Suprapubic skin (tissue), 4 donors: Measurements from ENCODE around the gene RNF182. TPM values are rescaled to one million over a fixed set of nuclear protein-coding genes. Genes with fewer than 3 reads are reported as not detected.

Experiments
- DNase-seq, 2 donors: peaks; one replicate each; pipeline ENCODE4 v3.0.0-alpha.2; 2019; ENCODE audit warnings: low spot score in 2 of 2
- H3K27ac ChIP-seq: fragments of 200-600 bp; sonication (generic); one replicate; pipeline ENCODE4 v1.5.1; 2019
- H3K27me3 ChIP-seq: fragments of 200-600 bp; sonication (generic); one replicate; pipeline ENCODE4 v1.5.1; 2019
- H3K36me3 ChIP-seq: fragments of 200-600 bp; sonication (generic); one replicate; pipeline ENCODE4 v1.5.1; 2019
- H3K4me1 ChIP-seq: fragments of 200-600 bp; sonication (generic); one replicate; pipeline ENCODE4 v1.5.1; 2019
- H3K4me3 ChIP-seq: fragments of 200-600 bp; sonication (generic); one replicate; pipeline ENCODE4 v1.5.1; 2019; ENCODE audit warnings: mild to moderate bottlenecking
- H3K9me3 ChIP-seq: fragments of 200-600 bp; sonication (generic); one replicate; pipeline ENCODE4 v1.5.1; 2019
- CTCF ChIP-seq, 2 donors: fragments of 200-600 bp in 1 of 2; fragments of 450-650 bp in 1 of 2; sonication (generic) in 1 of 2; IDR thresholded peaks; one replicate each; pipeline ENCODE4 v1.5.1; 2016 to 2019; ENCODE audit warnings: antibody characterized with exemption in 2 of 2, mild to moderate bottlenecking in 1 of 2, moderate library complexity in 1 of 2
- EP300 ChIP-seq: sonication (generic); formaldehyde crosslinking; IDR thresholded peaks from one replicate; pipeline ENCODE4 v1.6.1; 2017; ENCODE audit warnings: antibody characterized with exemption
- POLR2A ChIP-seq, 2 donors: fragments of 450-650 bp; IDR thresholded peaks; one replicate each; pipeline ENCODE4 v1.6.1; 2017; ENCODE audit warnings: antibody characterized with exemption in 2 of 2, mild to moderate bottlenecking in 2 of 2, moderate library complexity in 2 of 2
- POLR2AphosphoS5 ChIP-seq, 3 donors: sonication (generic); formaldehyde crosslinking; IDR thresholded peaks; one replicate each; pipeline ENCODE4 v1.6.1; 2017; ENCODE audit warnings: antibody characterized with exemption in 3 of 3
- WGBS: methylation state at CpG from one replicate; pipeline ENCODE4 v1.1.5; 2018; 5-methylcytosine and 5-hydroxymethylcytosine counted together
- total RNA-seq, 4 donors: library from RNA; depleted of rRNA; stranded (reverse); fragments of >200 nt; gene quantifications; one replicate each; pipeline ENCODE4 v1.1.0, GENCODE V29; 2016

RNF182 gene
- total RNA-seq, 4 donors from 2014 or later: 0.11 to 1.0 (median 0.83) TPM

- Histone ChIP-seq H3K27ac (no peak overlapping the region), H3K36me3 (no peaks in the 10 kb centered on the region), H3K4me3 (no peak overlapping the region), H3K9me3 (no peaks in the 10 kb centered on the region), H3K4me1 (peaks cover 3% of the 10 kb centered on the region), H3K27me3 (no peaks in the 10 kb centered on the region)
- DNase-seq: no peak
- 81% methylated on average over 9 of the region's 9 CpGs for WGBS
- TF ChIP-seq CTCF (IDR thresholded peaks at IDR 0.05) (no peak), EP300 (no peak)
Measured at GRCh38 chr6:14004258-14004657, 79.5 kb downstream of the RNF182 start.

- no peak for DNase-seq
- H3K36me3 ChIP-seq: no peaks in the 10 kb centered on the region
- no peak for TF ChIP-seq EP300
- TF ChIP-seq CTCF (IDR thresholded peaks at IDR 0.05): no peak
- no peak for TF ChIP-seq POLR2AphosphoS5 (IDR thresholded peaks at IDR 0.05)
- TF ChIP-seq POLR2A (IDR thresholded peaks at IDR 0.05): no peak
Measured at GRCh38 chr6:14008809-14009208, 84.1 kb downstream of the RNF182 start.

GRCh38 chr6:14009431-14009830 lies 84.7 kb downstream of the RNF182 start:
- TF ChIP-seq CTCF (IDR thresholded peaks at IDR 0.05): no peak
- no peak for TF ChIP-seq POLR2A (IDR thresholded peaks at IDR 0.05)
- TF ChIP-seq EP300: no peak
- no peak for TF ChIP-seq POLR2AphosphoS5 (IDR thresholded peaks at IDR 0.05)
- H3K4me1 ChIP-seq: no peaks in the 10 kb centered on the region
- no peaks in the 10 kb centered on the region for H3K27me3 ChIP-seq
- H3K9me3 ChIP-seq: no peaks in the 10 kb centered on the region
- no peak overlapping the region for H3K27ac ChIP-seq
- H3K4me3 ChIP-seq: no peak overlapping the region
- DNase-seq: no peak
- no peaks in the 10 kb centered on the region for H3K36me3 ChIP-seq
- WGBS: 83% methylated on average over 3 of the region's 3 CpGs

More at GRCh38 chr6:14008809-14009208, 84.1 kb downstream of the RNF182 start:
- Histone ChIP-seq H3K27ac (no peak overlapping the region), H3K4me3 (no peak overlapping the region), H3K9me3 (no peaks in the 10 kb centered on the region), H3K4me1 (no peaks in the 10 kb centered on the region), H3K27me3 (no peaks in the 10 kb centered on the region)
- 82% methylated on average over 5 of the region's 5 CpGs for WGBS

GRCh38 chr6:14010275-14010674 lies 85.5 kb downstream of the RNF182 start:
- no peak for TF ChIP-seq POLR2AphosphoS5 (IDR thresholded peaks at IDR 0.05)
- no peak for TF ChIP-seq CTCF (IDR thresholded peaks at IDR 0.05)
- TF ChIP-seq POLR2A (IDR thresholded peaks at IDR 0.05): no peak
- TF ChIP-seq EP300: no peak
- WGBS: 57% methylated on average over 3 of the region's 3 CpGs

GRCh38 chr6:14012313-14013030 lies 87.7 kb downstream of the RNF182 start:
- Histone ChIP-seq H3K4me3 (no peak overlapping the region), H3K27me3 (no peaks in the 10 kb centered on the region), H3K27ac (no peak overlapping the region), H3K4me1 (no peaks in the 10 kb centered on the region), H3K9me3 (no peaks in the 10 kb centered on the region), H3K36me3 (no peaks in the 10 kb centered on the region)
- TF ChIP-seq EP300: no peak
- TF ChIP-seq POLR2A (IDR thresholded peaks at IDR 0.05): no peak
- no peak for TF ChIP-seq POLR2AphosphoS5 (IDR thresholded peaks at IDR 0.05)
- no peak for TF ChIP-seq CTCF (IDR thresholded peaks at IDR 0.05)
- WGBS: 89% methylated on average over 4 of the region's 5 CpGs
- no peak for DNase-seq

More at GRCh38 chr6:14010275-14010674, 85.5 kb downstream of the RNF182 start:
- no peak for DNase-seq
- Histone ChIP-seq H3K27ac (no peak overlapping the region), H3K4me1 (no peaks in the 10 kb centered on the region), H3K9me3 (no peaks in the 10 kb centered on the region), H3K4me3 (no peak overlapping the region), H3K36me3 (no peaks in the 10 kb centered on the region), H3K27me3 (no peaks in the 10 kb centered on the region)
